GM10266 (cell line): ENCODE measurements around the gene PEX7.

Experiments
- DNase-seq: peaks from one replicate; pipeline ENCODE4 v3.0.0; 2012; ENCODE audit errors: extremely low spot score
- CTCF ChIP-seq: IDR thresholded peaks from 2 replicates; pipeline ENCODE4 v1.5.1; 2012; ENCODE audit warnings: mild to moderate bottlenecking, low read depth; ENCODE audit not compliant: control insufficient read depth, insufficient read depth; ENCODE audit errors: missing control alignments

The PEX7 gene

GRCh38 chr6:136880748-136881460 is 58.5 kb downstream of the PEX7 start:
- TF ChIP-seq CTCF = no peak
- no peak for DNase-seq

DNA sequence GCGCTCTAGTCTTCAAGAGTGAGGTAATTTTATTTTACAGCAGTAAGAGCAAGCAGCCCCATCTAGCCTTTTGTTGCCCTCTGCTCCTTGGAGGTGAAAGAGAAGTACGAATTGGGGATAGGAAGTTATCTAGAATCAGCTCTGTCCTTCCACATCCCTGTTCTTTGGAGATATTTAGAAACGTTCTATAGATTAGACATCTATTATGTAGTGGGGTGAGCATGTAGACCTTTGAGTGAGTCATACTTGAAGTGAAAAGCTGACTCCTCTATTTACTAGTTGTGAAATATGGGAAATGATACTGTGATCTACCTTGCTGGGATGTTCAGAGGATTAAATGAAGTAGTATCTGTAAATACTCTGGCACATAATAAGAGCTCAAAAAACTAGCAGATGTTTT is 63.7 kb downstream of the PEX7 start:
- no peak for DNase-seq
- TF ChIP-seq CTCF = no peak

- TF ChIP-seq CTCF = no peak
- DNase-seq = no peak
These were observed 65.6 kb downstream of the PEX7 start for GRCh38 chr6:136887953-136888352.

DNA sequence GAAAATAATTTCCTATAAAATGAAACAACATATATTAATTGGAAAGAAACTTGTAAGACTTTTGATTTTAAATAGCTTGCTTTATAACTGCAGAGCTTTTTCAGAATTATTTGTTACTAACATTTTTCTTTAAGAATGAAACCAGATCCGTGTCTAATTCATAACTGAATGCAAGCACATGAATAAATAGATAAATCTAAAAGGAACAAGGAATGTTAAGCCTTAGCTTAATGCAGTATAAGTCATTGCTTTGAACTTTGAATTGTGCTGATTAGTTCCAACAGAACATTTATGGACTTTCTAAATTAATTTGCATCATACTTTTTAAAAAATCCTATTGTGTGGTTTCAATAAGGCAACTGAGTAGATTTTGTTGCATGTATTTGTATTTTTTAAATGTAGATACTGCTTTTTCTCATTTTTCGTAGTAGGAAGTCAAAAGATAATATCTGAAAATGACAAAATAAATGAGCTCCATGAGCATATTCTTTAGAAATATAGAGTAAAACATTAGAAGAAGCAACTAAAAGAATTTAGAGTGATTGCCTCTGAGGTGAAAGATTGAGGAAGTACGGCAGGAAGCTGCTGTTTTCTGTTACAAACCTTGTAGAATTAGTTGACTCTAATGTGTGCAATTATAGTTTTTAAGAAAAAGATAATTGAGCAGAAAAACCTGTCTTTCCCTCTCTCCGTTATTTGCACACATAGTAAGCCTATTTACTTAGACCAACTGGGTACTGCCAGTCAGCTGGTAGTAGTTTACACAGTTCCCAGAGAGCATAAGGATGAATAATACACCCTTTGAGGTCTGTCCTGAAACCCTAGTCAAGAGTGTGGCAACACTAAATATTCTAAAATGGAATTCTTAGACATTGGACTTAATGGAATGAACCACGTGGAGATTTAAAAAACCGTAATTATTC is 67.1 kb downstream of the PEX7 start:
- no peak for TF ChIP-seq CTCF
- no peak for DNase-seq

GRCh38 chr6:136890194-136890839 is 67.9 kb downstream of the PEX7 start:
- DNase-seq = no peak
- TF ChIP-seq CTCF = no peak

- no peak for DNase-seq
These were observed 68.6 kb downstream of the PEX7 start for GRCh38 chr6:136890986-136891385.

More at GRCh38 chr6:136890986-136891385, 68.6 kb downstream of the PEX7 start:
- no peak for TF ChIP-seq CTCF
